22Rv1 (cell line): ENCODE results near the gene LRRC58.
"Not testable (repeated sequence)": the region's sequence is repeated elsewhere in the genome, so short reads cannot be mapped to it uniquely, and the experiment has no call there.

Source experiments
- H3K27ac ChIP-seq: fragments of 450-650 bp; 2 replicates; pipeline ENCODE4 v1.5.1; 2017
- CTCF ChIP-seq: fragments of 450-650 bp; IDR thresholded peaks from 2 replicates; pipeline ENCODE4 v1.5.1; 2017; ENCODE audit warnings: mild to moderate bottlenecking
- ZFX ChIP-seq: fragments of 450-650 bp; IDR thresholded peaks from 2 replicates; pipeline ENCODE4 v1.6.1; 2017; ENCODE audit warnings: antibody characterized with exemption, borderline replicate concordance

Gene LRRC58

DNA sequence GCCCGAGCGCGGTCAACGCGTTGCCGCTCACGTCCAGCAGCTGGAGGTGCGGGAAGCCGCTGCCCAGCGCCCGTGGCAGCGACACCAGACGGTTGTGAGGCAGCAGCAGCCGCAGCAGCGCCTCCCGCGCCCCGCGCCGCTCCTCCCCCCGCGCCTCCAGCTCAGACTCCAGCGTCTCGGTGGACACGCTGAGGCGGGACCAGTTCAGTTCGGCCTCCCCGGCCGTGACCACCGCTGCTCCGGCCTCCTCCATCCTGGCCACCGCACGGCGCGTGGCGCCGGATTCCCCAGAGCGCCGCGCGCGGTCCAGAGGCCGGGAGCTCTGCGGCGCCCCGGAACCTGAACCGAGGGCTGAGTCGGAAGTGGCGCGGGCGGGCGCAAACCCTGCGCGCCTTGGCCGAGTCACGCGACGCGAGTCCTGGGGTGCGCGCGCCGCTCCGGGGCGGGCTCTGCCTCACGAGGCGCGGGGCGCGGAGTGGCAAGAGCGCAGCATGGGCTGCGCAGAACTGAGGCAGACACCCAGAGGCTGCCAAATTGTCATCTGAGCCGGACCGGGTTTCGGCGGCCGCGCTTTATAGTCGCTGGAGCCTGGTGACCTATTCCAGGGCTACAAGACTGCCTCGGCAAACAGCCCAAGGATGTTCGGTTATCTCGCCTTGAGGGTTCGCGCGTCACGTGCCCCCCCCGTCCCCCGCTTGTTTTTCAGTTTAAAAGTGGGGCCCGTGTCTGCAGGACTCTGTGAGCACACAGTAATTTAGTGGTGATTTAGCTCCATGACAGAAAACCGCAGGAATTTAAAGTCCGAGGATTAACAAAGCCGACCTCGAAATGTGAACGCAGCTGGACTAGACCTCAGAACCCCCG, at the start of gene LRRC58:
Gene LRRC58, minus strand, starts transcription at position 364 of the 864 bp plus-strand sequence. Its CDS starts 111 bp downstream, at position 253.
- TF ChIP-seq ZFX (no peak), CTCF (peak; percentile 66)
- H3K27ac ChIP-seq, result peak within 1 kb of the TSS; percentile 92

- no peak overlapping the region for H3K27ac ChIP-seq
- TF ChIP-seq CTCF, result no peak
Measured at GRCh38 chr3:120396469-120396868, 47.3 kb upstream of the LRRC58 start.

DNA sequence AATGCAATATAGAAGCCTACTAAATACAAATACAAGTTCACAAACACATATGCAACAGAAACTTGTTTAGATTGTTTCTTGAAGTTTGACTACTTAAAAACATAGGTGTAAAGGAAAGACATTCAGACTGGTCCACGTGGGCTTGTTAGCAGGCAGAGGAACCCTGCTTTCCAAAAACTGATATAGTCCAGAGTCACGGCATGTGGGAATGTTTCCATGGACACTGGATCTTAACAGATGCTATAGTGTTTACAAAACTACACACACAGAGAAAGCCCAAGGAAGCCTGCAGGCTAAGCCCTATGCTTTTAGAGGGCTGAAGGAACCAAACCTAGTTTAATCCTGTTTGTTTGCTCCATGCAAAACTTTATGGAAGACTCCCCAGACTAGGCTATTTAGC, 45.2 kb upstream of the LRRC58 start:
- TF ChIP-seq ZFX (no peak), CTCF (no peak)
- no peak overlapping the region for H3K27ac ChIP-seq

GRCh38 chr3:120393761-120394160, 44.6 kb upstream of the LRRC58 start:
- TF ChIP-seq ZFX, result no peak
- TF ChIP-seq CTCF, result no peak
- H3K27ac ChIP-seq, result no peak overlapping the region

DNA sequence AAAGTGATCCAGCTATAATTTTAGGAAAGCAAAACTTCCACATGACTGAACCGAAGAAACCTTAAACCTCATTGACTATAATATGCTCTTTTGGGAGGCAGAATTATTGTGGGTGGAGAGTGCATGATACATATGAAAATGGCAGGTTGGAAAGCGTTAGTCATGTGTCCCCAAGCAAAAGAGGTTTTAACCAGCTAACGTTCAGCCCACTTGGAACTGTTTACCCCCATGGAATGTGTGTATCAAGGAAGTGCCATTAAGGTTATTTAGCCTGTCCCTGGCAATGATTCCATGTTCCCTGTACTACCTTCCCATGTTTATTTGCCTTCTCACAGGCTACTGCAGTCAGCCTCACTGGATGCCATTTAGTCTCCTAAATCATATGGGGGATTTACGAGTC, 44.1 kb upstream of the LRRC58 start:
- H3K27ac ChIP-seq, result no peak overlapping the region
- TF ChIP-seq CTCF (no peak), ZFX (no peak)

DNA sequence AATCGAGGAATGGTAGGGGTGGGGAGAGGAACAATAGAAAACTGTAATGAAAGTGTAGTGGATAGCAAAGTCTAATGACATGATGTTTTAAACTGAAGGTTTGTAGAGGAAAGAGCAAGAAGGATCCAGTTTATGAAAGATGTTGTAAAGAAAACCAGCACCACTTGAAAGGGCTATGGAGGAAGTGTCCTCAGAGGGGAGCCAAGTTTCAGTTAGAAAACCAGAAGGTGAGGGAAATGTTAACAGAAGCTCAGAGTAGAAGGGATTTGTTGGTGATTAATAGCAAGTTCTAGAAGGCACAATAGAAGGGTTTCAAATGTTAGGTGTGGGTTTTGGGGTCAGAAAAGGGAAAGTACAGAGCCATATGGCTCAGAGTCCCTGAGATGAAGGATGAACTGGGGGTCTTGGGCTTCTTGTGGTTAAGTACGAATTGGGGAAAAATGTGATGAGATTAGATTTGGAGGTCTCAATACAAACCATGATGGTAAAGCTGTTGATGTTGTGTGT, 33.8 kb upstream of the LRRC58 start:
- TF ChIP-seq ZFX, result no peak
- no peak overlapping the region for H3K27ac ChIP-seq

DNA sequence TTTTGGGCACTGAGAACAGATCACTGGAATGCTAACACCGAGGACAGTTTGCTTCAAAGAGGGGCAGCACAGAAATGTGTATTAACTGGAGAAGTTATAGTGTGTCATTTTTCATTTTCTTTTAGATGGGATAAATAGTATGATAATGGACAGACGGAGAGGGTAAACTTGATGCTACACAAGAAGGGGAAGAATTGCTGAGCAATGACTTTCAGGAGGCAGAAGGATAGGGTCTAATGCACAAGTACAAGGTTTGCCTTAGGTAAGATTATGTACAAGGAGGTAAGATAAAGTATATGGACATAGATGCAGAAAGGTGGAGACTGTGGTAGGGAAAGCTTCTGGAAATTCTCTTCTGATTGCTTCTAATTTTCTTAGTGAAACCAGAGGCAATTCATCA, 32.3 kb upstream of the LRRC58 start:
- no peak for TF ChIP-seq ZFX
- no peak for TF ChIP-seq CTCF
- H3K27ac ChIP-seq, result no peak overlapping the region

DNA sequence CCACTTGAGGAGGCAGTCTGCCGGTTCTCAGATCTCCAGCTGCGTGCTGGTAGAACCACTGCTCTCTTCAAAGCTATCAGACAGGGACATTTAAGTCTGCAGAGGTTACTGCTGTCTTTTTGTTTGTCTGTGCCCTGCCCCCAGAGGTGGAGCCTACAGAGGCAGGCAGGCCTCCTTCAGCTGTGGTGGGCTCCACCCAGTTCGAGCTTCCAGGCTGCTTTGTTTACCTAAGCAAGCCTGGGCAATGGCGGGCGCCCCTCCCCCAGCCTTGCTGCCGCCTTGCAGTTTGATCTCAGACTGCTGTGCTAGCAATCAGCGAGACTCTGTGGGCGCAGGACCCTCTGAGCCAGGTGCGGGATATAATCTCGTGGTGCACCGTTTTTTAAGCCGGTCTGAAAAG, 28.8 kb upstream of the LRRC58 start:
- not testable (repeated sequence) for H3K27ac ChIP-seq
